Measurements from ENCODE around the gene CROCC2. TPM values are rescaled to one million over a fixed set of nuclear protein-coding genes. Genes with fewer than 3 reads are reported as not detected.
A peak's percentile ranks its signal among the peaks of the same experiment; 100 is the strongest.

CROCC2 gene
- total and polyA plus RNA-seq, 2 of the 13 experiments (the other 11 are each of a cell fraction or from before 2014, with no cell fraction given) = not detected

DNA sequence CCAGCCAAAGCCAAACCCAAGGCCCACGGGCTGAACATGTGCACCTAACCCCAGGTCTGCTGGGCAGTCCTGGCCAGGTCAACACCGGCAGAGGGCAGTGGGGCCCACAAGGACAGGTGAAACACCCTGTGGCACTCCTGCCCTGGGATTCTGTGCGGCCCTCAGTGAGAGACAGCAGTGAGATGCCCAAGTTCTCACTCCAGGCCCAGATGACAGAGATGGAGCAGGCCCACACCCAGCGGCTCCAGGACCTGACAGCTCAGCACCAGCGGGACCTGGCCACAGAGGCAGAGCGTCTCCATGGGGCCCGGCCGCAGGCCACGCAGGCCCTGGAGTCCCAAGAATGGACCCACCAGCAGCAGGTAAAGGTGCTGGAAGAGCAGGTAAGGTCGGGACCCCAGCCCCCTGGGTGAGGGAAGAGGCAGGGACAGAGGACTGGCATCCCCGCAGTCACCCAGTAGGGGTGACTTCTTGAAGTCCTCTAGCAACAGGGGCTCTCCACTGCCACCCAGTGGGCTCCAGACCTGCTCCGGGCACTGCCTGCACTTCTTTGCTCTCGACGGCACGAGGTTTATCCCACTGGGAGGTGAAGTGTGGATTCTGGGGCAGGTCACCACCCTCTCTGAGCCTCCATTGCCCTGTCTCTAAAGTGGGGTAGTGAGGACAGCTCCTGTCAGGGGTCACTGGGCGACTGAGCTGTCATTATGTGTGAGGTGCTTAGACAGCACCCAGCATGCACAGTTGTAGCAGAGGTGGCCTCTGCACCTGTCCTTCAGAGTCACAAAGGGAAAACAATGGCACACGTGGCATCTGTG, 83.5 kb downstream of the CROCC2 start (continued):
- TF ChIP-seq, protein P1, sequence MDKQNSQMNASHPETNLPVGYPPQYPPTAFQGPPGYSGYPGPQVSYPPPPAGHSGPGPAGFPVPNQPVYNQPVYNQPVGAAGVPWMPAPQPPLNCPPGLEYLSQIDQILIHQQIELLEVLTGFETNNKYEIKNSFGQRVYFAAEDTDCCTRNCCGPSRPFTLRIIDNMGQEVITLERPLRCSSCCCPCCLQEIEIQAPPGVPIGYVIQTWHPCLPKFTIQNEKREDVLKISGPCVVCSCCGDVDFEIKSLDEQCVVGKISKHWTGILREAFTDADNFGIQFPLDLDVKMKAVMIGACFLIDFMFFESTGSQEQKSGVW (CRISPR knock-in tag; IDR thresholded peaks at IDR 0.05; ENCODE audit: borderline replicate concordance) = no peak
- TF ChIP-seq ZNF572 (CRISPR knock-in tag; IDR thresholded peaks at IDR 0.05) (0 out of 2 replicates have a peak, but pooled peaks have one; percentile 63), PHF5A (CRISPR knock-in tag; IDR thresholded peaks at IDR 0.05; ENCODE audit: low read depth, unreplicated experiment) (no peak), SAP130 (CRISPR knock-in tag; IDR thresholded peaks at IDR 0.05; ENCODE audit: low read depth) (peak; percentile 18; the same call in 1 of the 2 replicates), ONECUT2 (CRISPR knock-in tag; IDR thresholded peaks at IDR 0.05) (no peak), TOE1 (CRISPR knock-in tag; IDR thresholded peaks at IDR 0.05) (no peak), SATB2 (CRISPR knock-in tag; IDR thresholded peaks at IDR 0.05) (no peak), ZBTB3 (CRISPR knock-in tag; IDR thresholded peaks at IDR 0.05; ENCODE audit: borderline replicate concordance, low read depth) (no peak), KLF15 (CRISPR knock-in tag; IDR thresholded peaks at IDR 0.05; ENCODE audit: borderline replicate concordance) (no peak), BRD4 (CRISPR knock-in tag; IDR thresholded peaks at IDR 0.05) (no peak), BHLHE40 (IDR thresholded peaks at IDR 0.05; ENCODE audit: low read length) (no peak), RFXANK (CRISPR knock-in tag; IDR thresholded peaks at IDR 0.05) (no peak)
- TF ChIP-seq, protein P2, sequence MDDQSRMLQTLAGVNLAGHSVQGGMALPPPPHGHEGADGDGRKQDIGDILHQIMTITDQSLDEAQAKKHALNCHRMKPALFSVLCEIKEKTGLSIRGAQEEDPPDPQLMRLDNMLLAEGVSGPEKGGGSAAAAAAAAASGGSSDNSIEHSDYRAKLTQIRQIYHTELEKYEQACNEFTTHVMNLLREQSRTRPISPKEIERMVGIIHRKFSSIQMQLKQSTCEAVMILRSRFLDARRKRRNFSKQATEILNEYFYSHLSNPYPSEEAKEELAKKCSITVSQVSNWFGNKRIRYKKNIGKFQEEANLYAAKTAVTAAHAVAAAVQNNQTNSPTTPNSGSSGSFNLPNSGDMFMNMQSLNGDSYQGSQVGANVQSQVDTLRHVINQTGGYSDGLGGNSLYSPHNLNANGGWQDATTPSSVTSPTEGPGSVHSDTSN (CRISPR knock-in tag; IDR thresholded peaks at IDR 0.05; ENCODE audit: borderline replicate concordance) = no peak
- TF ChIP-seq, protein P3, sequence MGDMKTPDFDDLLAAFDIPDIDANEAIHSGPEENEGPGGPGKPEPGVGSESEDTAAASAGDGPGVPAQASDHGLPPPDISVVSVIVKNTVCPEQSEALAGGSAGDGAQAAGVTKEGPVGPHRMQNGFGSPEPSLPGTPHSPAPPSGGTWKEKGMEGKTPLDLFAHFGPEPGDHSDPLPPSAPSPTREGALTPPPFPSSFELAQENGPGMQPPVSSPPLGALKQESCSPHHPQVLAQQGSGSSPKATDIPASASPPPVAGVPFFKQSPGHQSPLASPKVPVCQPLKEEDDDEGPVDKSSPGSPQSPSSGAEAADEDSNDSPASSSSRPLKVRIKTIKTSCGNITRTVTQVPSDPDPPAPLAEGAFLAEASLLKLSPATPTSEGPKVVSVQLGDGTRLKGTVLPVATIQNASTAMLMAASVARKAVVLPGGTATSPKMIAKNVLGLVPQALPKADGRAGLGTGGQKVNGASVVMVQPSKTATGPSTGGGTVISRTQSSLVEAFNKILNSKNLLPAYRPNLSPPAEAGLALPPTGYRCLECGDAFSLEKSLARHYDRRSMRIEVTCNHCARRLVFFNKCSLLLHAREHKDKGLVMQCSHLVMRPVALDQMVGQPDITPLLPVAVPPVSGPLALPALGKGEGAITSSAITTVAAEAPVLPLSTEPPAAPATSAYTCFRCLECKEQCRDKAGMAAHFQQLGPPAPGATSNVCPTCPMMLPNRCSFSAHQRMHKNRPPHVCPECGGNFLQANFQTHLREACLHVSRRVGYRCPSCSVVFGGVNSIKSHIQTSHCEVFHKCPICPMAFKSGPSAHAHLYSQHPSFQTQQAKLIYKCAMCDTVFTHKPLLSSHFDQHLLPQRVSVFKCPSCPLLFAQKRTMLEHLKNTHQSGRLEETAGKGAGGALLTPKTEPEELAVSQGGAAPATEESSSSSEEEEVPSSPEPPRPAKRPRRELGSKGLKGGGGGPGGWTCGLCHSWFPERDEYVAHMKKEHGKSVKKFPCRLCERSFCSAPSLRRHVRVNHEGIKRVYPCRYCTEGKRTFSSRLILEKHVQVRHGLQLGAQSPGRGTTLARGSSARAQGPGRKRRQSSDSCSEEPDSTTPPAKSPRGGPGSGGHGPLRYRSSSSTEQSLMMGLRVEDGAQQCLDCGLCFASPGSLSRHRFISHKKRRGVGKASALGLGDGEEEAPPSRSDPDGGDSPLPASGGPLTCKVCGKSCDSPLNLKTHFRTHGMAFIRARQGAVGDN (CRISPR knock-in tag; IDR thresholded peaks at IDR 0.05) = peak; percentile 54
- TF ChIP-seq, protein P4, sequence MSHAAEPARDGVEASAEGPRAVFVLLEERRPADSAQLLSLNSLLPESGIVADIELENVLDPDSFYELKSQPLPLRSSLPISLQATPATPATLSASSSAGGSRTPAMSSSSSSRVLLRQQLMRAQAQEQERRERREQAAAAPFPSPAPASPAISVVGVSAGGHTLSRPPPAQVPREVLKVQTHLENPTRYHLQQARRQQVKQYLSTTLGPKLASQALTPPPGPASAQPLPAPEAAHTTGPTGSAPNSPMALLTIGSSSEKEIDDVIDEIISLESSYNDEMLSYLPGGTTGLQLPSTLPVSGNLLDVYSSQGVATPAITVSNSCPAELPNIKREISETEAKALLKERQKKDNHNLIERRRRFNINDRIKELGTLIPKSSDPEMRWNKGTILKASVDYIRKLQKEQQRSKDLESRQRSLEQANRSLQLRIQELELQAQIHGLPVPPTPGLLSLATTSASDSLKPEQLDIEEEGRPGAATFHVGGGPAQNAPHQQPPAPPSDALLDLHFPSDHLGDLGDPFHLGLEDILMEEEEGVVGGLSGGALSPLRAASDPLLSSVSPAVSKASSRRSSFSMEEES (CRISPR knock-in tag; IDR thresholded peaks at IDR 0.05) = 0 out of 2 replicates have a peak, but pooled peaks have one; percentile 26
- TF ChIP-seq, protein P5, sequence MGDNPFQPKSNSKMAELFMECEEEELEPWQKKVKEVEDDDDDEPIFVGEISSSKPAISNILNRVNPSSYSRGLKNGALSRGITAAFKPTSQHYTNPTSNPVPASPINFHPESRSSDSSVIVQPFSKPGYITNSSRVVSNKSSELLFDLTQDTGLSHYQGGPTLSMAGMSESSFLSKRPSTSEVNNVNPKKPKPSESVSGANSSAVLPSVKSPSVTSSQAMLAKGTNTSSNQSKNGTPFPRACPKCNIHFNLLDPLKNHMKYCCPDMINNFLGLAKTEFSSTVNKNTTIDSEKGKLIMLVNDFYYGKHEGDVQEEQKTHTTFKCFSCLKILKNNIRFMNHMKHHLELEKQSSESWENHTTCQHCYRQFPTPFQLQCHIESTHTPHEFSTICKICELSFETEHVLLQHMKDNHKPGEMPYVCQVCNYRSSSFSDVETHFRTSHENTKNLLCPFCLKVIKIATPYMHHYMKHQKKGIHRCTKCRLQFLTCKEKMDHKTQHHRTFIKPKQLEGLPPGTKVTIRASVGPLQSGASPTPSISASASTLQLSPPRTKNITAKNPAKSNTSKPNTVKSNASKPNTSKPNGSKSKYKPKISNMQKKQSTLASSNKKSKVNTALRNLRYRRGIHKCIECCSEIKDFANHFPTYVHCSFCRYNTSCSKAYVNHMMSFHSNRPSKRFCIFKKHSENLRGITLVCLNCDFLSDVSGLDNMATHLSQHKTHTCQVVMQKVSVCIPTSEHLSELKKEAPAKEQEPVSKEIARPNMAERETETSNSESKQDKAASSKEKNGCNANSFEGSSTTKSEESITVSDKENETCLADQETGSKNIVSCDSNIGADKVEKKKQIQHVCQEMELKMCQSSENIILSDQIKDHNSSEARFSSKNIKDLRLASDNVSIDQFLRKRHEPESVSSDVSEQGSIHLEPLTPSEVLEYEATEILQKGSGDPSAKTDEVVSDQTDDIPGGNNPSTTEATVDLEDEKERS (CRISPR knock-in tag; IDR thresholded peaks at IDR 0.05) = no peak
- TF ChIP-seq, protein P6, sequence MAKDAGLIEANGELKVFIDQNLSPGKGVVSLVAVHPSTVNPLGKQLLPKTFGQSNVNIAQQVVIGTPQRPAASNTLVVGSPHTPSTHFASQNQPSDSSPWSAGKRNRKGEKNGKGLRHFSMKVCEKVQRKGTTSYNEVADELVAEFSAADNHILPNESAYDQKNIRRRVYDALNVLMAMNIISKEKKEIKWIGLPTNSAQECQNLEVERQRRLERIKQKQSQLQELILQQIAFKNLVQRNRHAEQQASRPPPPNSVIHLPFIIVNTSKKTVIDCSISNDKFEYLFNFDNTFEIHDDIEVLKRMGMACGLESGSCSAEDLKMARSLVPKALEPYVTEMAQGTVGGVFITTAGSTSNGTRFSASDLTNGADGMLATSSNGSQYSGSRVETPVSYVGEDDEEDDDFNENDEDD (CRISPR knock-in tag; IDR thresholded peaks at IDR 0.05; ENCODE audit: borderline replicate concordance) = no peak

All from HepG2 (cell line).